Activated CD4-positive, alpha-beta T cell treated with anti-CD3 and anti-CD28 coated beads, Interleukin-2, amount 50 U/mL, for 1 hour (primary cell): ENCODE results near the gene TRIM7.

ENCODE experiments used
- DNase-seq: peaks from one replicate; pipeline ENCODE4 v3.0.0-alpha.2; 2020

The TRIM7 gene

DNA sequence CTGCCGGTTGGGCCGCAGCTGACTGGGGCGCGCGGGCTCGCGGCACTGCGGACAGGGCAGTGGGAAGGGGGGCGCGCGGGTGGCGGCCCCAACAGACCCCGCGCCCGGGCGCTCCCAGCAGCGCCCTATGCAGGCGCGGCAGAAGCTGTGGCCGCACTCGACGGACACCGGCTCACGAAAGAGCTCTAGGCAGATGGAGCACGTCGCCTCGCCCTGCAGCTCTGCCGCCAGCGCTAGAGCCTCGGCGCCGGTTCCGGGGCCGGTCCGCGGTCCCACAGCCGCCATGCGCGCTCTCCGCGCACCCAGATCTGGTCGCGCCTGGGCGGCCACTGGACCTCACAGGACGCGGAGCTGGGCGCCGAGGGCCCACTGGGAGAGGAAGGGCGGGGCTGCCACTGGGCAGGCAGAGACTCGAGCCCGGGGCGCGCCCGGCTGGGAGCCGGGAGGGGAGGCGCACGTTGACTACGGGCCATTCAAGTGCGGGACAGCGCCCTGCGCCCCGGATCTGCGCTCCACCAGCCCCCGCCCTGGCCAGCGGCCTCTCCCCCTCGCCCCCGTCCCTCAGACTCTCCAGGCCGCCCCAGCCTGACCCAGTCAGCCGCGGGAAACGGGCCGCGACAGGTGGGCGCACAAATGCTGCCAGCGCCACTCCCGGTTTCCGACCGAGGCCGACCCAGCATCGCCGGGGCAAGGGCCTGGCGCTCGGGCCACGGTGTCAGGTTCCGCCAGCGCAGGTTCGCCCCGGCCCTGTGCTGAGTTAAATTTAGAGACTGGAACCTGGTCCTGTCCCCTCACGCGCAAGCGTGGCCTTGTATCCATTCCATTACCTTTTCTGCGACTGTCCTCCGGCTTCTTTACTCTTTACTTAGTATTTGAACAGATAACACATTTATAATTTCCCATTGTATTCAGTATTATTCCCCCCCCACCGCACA, at the start of gene TRIM7:
TSS of gene TRIM7 (minus strand) at position 371 of the 935 bp plus-strand sequence. CDS start at position 285, 86 bp downstream.
- no peak for DNase-seq

DNA sequence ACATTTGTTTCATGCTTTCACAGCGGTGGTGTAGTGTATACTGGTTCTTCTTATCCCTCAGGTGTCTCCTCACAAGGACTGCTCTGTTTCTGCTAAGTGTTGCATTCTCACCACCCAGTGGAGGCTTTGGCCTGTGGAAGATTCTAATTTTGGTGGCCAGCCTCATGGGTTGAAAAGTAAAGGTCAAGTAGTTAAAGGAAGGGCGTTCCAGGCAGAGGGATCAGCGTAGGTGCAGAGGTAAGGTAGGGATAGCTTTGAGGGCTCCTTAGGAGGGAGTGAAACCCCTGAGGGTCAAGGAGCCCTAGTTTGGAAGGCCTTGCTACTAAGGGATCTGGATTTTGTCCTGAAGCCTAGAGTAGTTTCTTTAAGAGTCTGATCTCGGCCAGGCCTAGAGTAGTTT, 43.3 kb upstream of the TRIM7 start:
- no peak for DNase-seq

DNA sequence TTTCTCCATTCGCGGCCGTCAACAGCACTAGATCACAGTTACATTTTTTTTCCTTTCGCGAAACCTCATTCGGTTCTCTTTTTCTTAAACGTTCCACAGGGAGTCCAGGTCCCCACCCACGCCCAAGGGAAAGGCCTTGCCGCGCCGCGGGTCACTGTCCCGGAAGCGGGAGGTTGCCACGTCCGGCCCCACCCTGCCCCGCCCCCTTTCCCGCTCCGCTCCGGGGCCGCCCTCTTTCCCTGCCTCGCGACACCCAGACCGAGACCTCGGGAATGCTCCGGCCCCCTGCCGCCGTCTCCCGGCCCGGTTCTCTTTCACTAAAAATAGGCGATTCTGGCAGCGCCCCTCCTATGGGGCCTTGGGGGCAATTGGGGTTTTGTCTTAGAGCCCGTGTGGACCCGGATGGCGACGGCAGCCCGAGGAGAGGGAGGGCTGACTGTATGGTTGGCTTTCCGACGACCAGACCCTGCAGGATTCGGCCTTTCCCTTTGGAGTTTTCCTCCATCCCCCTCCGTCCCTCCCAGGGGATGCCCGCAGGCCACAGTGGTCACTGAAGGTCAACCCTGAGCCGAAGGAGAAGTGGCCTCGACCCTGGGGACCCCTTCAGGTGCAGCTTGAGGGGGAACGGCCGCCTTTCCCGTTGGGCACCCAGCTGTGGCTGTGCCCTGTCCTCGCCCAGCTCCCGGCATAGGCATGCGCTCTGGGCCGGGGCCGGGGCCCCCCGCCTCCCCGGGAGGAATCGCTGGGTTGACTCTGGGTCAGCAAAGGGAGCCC, 41.5 kb upstream of the TRIM7 start:
- DNase-seq, result peak; percentile 62

DNA sequence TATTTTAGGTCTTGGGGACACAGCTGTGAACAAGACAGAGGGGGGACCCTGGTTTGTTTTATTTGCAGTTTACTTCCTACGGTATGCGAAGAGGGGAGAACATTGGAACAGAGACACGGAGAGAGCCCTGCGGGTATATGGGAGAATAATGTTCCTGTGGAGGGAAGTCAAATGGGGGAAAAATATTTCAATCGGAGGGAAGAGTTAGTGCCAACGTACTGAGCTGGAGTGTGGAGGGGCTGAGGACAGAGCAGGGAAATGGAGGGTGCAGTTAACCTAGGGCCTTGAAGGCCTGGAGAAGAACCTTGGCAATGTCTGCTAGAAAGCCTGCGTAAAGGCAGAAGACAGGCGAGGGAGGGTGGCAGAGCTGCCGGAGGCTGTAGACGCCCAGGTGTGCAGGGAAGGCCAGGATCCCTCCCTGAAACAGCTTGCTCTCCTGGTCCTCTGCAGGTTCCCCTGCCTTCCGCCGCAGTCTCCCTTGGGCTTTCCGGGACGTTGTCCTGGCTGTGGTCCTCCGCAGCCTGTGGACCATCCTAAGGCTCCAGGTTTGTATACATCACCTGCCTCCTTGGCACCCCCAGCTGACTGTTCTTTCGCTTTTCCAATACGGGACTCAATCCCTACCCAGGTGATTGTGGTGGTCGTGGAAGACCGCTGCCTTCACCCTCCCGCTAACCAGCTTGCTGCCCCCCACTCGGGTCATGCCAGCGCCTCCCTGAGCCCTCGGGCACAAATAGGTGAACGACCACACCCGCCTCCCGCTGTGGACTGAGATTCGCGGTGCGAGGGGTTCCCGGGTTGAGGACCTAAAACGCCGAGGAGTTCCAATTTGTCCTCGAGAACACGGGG, 40.7 kb upstream of the TRIM7 start:
- no peak for DNase-seq

DNA sequence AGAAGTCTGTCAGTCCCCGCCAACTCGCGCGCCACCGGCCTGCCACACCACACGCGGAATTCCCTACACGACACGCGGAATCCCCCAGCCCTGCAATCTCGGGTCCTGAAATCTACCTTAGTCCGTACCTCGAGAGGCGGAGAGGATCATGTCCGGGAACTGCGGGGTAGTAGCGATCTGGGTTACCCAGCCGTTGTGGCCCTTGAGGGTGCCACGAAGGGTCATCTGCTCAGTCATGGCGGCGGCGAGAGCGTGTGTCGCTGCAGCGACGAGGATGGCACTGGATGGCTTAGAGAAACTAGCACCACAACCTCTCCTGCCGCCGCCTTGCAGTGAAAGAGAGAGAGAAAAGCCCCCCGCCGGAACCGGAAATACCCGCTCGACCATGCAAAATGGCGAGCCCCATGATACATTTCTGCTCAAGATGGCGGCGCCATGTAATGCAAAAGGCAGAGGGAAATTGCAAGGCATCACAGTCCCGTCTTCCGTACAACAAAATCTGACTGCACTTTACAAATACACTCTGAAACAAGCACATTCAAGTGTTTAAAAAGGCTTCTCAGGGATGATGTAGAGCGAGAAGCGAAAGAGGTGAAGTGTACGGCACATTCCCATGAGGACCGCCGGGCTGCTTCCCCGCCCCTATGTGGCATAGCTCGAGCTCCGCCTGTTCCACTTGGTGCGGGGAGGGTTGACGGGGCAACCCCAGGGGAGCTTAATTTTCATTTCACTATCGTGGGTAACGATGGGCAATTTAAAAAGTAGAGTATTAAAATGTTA, 38.8 kb upstream of the TRIM7 start, which contains the start of gene RACK1:
TSS of gene RACK1 (minus strand) at position 343 of the 780 bp plus-strand sequence. CDS start at position 237, 106 bp downstream.
- peak; percentile 87 for DNase-seq

DNA sequence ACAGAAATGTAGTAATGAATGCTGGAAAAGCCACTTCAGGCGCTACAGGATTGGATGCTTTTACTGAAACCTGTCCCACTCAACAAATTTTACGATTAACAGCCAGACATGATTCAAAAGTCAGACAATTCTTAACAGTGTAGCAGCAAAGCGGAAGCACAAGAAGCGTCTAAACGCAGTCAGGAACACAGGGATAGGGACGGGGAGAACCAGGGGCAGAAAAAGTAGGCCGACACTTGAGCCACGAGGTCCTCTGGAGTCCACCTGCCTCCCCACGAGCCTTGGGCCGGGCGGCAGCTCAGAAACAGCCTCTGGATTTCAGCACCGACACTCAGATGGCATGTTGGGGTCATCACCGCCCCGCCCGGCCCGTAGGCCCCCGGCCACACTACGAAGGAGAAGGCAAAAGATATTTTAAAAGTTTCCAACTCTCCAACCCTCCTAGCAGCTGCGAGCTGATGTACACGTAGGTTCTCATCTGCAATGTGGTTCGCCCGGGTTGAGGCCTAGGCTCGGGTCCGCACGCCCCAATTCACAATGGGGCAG, 38.1 kb upstream of the TRIM7 start:
- peak; percentile 42 for DNase-seq

DNA sequence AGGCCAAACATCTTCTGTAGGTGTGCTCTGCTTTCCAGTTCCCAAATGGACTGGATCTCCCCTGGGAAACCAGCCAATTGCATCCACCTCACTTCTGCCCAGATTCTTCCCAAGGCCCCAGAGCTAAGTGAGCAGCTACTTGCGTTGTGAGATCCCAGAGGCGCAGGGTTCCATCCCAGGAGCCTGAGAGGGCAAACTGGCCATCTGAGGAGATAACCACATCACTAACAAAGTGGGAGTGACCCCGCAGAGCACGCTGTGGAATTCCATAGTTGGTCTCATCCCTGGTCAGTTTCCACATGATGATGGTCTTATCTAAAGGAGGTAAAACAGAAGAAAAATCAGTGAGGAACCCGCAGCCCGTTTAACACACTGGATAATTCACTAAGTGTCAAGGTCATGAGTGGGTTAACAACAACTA, 37.0 kb upstream of the TRIM7 start:
- no peak for DNase-seq

DNA sequence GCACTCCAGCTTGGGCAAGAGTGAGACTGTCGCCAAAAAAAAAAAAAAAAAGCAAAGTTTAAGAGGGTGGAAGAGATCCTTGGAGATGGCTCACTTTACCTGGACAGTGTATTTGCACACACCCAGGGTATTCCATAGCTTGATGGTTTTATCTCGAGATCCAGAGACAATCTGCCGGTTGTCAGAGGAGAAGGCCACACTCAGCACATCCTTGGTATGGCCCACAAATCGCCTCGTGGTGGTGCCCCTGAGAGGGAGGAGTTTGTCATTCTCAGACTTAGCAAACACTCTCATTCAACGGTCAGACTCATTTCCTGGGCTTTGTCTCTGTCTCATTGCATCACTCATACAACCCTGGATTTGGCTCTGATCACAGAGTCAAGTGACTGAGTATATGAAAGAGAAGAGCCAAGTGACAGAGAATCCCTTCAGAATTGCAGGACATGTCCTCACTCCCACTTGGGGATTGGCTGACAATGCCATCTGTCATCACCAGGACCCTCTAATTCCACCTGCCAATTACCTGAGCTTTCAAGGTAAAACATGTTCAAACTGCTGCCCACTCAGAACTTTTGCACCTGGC, 36.5 kb upstream of the TRIM7 start:
- DNase-seq, result peak; percentile 22

DNA sequence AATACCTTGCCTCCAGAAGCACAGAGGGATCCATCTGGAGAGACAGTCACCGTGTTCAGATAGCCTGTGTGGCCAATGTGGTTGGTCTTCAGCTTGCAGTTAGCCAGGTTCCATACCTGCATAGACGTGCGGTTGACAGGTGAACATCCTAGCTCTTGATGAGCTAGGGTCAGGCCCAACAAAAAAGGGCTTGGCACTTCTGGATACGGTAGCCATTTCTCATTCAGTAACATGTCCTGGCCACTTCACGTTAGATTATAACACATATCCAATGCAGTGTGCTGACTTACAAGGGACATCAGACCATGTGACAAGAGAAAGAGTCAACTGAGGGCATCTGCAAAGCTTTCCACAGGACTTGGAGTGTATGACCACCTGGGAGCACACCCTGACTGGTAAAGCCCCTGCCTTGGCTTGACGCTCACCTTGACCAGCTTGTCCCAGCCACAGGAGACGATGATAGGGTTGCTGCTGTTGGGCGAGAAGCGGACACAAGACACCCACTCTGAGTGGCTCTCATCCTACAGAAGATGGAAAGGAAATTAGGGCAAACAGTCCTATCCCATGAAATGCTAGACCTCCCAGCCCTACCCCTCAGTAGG, 34.2 kb upstream of the TRIM7 start:
- DNase-seq, result no peak

DNA sequence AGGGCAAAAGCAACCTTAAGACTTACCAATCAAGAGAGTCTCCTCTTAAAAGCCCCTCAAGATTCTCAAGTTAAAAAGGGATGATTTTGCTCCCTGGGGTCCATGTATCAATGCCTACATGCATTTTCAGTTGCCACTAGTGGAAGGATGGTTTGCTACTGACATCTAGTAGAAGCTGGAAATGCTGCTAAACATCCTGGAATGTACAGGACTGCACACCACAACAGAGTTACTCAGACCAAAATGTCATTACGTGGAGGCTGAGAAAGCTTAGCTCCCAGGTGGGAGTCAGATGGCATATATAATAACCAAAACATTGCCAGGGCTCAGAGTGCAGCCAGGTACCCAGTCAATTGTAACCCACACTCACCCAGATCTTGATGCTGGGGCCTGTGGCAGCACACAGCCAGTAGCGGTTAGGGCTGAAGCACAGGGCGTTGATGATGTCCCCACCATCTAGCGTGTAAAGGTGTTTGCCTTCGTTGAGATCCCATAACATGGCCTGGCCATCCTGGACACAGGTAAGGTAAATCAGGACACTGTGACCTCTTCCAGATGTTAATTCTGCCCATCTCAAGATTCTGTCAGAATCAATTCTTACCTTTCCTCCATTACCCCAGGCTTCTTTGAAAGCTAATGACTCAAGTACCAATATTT, 32.9 kb upstream of the TRIM7 start:
- no peak for DNase-seq

DNA sequence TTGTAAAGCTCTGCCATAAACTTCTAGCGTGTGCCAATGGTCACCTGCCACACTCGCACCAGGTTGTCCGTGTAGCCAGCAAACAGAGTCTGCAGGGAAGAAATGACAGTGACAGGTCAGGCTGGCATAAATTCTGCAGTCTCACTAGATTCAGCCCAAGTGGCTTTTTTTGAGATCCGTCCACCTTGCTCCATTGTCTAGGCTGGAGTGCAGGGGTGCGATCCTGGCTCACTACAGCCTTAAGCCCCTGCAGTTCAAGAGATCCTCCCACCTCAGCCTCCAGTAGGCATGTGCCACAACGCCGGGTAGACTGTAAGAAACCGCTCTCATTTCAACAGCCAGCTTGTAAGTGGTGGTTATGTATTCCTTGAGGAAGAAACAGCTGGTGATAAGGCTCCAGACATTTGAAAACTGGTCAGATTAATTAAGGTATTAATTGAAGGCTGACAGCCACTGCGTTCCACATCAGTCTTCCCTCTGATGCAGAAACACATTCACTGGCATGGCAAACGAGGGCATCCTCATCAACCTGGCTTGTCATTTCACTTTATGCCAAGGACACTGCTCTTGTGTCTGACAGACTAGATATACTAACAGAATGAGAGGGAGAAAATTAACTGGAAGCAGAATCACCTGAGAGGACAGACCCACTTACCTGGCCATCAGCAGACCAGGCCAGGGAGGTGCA, 32.1 kb upstream of the TRIM7 start:
- no peak for DNase-seq

DNA sequence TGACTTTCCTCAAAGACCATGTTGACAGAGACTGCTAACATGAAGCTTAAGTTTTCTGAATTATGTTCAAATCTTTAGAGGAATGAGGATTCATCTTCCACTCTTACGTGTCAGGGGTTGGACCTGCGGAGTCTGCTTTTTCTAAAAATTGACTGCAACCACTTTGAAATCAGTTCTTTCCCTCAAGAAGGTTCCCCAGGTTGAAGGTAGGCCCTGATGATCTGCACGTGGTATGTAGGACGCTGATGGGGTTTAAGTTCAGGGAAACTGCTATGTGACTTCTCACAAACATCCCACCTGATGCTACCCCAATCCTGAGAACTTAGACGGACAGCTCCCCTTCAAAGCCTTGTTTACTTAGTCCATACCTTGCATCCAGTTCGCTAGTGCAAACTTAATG, 31.5 kb upstream of the TRIM7 start:
- no peak for DNase-seq

DNA sequence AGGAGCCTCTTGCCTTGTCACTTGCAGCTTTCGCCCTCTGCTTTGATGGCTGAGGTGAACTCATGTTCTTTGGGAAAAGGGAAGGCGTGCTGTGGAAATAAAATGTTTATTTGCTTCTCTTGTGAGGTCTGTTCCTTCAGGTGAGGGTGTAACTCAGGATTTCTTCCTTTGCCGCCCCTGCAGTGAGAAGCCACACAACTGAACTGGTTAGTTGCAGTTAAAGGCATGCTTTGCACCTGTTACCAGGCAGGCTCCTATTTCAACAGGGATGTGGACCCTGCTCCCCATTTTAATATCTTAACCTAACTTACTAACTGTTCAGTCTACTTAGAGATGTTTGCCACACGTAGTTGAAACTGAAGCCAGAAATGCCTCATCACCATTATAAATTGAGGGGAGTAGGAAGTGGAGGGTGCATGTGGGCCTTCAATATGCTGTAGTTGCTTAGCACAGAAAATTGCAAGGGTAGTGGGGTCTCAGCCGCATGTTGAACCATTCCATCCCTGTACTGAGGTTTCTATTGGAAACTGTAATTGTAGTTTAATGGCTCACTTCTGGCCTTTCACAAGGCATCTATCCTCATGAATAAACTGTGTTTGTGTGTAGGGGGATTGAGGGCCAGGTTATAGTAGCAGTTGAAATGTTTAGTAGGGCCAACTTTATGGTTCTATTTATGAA, 30.8 kb upstream of the TRIM7 start:
- DNase-seq, result no peak

DNA sequence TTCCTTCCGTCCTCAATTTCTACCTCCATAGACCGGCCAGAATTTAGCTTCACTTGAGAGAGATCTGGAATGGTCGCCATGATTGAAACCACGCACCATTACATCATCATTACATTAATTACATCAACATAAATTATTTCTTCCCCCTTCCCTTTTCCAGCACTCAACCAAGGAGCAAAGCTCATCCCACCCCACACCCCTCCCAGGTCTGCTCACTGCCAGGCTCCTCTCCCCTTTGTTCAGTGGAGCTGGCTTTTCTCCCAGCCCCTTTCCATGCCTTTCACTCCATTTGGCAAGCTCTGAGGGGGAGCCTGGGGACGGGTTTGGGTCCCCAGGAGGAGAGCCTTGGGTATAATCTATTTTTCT, 30.3 kb upstream of the TRIM7 start:
- no peak for DNase-seq

DNA sequence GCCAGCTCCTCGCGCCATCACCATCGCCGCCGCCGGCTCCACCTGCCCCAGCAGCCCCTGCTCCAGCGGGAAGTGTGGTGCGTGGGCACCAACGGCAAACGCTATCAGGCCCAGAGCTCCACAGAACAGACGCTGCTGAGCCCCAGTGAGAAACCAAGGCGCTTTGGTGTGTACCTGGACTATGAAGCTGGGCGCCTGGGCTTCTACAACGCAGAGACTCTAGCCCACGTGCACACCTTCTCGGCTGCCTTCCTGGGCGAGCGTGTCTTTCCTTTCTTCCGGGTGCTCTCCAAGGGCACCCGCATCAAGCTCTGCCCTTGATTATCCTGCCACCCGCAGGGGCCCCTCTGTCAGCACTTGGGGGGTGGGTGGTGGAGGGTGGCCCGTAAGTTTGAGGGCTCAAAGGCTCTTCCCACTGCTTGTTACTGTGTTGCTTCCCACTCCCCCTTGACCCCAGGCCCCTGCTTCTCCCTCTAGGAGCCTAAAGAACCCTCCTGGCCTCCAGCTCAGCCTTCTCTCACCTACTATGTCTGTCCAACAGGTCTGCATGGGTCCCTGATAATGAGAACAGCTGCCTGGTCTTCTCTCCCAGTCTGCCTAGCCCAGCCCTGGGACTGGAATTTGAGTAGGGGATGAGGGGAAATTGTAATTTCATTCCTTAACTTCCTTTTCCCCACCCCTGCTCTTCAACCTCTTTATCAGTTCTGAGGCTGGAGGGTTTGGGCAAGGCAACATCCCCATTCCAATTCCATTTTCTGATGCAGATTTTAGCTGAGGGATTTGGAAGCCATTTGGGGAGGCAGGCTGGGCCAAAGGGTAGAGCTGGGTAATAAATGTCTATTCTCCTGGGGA, 29.7 kb upstream of the TRIM7 start:
- no peak for DNase-seq

DNA sequence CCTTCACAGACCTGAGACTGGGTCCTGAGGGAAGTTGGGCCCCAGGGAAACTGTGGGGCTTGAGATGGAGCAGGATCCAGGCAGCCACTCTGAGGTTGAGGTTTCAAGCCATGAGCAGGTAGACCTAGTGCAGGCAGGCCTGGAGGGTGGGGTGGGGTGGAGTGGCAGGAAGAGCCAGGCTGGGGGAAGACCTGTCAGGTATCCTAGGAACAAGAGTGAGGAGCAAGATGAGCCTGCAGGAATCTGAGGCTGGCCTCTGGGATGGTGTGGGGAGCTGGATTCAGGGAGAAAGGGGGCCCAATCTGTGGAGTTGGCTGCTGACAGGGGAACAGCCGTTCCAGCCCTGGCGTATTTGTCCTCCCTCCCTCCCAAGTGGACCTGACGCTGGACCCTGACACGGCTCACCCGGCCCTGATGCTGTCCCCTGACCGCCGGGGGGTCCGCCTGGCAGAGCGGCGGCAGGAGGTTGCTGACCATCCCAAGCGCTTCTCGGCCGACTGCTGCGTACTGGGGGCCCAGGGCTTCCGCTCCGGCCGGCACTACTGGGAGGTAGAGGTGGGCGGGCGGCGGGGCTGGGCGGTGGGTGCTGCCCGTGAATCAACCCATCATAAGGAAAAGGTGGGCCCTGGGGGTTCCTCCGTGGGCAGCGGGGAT, 28.9 kb upstream of the TRIM7 start:
- no peak for DNase-seq

DNA sequence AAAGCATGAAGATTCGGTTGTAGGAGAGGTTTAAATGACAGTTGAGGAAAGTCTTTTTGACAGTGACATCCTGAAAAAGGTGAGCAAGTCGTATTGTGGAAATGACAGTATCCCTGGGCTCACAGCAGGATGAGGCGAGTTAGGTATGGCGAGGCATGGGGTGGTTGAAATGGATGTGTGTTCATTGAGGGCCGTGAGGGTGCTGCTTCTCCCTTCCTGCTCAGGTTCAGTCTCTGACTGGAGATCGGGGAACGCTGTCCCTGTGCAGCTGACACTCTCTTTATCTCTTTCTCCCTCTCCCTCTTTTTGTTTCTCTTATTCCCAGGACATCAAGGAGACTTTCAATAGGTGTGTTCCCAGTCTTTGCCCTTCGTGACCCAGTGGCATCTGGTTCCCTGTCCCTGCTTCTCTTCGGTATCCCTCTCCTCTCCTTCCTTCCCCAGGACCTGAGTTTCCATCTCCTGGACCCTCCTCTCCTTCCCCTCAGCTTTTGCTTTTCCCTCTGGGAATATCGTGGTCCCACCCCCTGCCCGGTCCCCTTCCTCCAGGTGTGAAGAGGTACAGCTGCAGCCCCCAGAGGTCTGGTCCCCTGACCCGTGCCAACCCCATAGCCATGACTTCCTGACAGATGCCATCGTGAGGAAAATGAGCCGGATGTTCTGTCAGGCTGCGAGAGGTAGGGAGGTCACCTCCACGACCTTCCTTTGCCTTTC, 28.2 kb upstream of the TRIM7 start:
- DNase-seq, result no peak
